ENCODE measurements around the gene PEG3. TPM values are rescaled to one million over a fixed set of nuclear protein-coding genes. Genes with fewer than 3 reads are reported as not detected.

PEG3 gene
- total and polyA plus RNA-seq, 2 of the 8 experiments (the other 6 are each of a cell fraction or from before 2014, with no cell fraction given): not detected

DNA sequence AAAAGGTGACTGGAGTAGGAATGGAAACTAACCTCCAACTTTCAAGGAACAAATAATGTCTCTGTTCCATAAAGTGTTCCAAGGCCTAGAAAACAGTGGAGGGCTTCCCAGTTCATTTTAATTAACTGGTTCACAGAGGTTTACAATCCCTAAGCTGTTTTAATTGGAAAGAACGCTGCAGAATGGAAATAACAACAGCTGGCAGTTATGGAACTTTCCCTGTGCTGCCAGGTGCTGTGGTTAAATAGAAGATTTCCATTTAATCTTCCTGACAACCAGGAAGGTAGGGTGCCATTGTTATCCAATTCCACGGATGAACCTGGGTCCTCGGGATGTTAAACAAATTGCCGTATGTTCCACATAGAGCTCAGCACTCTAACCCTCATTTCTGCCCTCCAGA lies 22.2 kb upstream of the PEG3 start:
- POLR2A ChIA-PET (ENCODE audit: partially characterized antibody): no interaction called here

More for the DNA sequence above, 22.2 kb upstream of the PEG3 start:
- H3K9ac ChIP-seq (replicated peaks in 1 of 4; ENCODE audit: extremely low read depth in 1 of 4, low read depth in 3 of 4, low read length in 3 of 4): no peak overlapping the region
- no peak overlapping the region for H4K5ac ChIP-seq (ENCODE audit: insufficient read length, low read depth, low read length)
- H3K27me3 ChIP-seq (replicated peaks in 1 of 4; ENCODE audit: control insufficient read depth in 3 of 4, extremely low read depth in 1 of 4, insufficient read depth in 3 of 4, low read length in 3 of 4): peaks cover 0 to 1% (median 0%) of the 10 kb centered on the region in 4 experiments; a peak in 1 of 7 replicates
- no peak overlapping the region for H2BK20ac ChIP-seq (ENCODE audit: low read length)
- TF ChIP-seq NANOG (IDR thresholded peaks at IDR 0.05; ENCODE audit: insufficient read depth, low read depth, low read length, poor library complexity, severe bottlenecking): no peak
- TF ChIP-seq SP1 (IDR thresholded peaks at IDR 0.05; ENCODE audit: low read depth, low read length): no peak
- TF ChIP-seq RFX5 (IDR thresholded peaks at IDR 0.05; ENCODE audit: borderline replicate concordance, low read depth, low read length): no peak
- no peak for TF ChIP-seq POU5F1 (IDR thresholded peaks at IDR 0.05; ENCODE audit: low read depth, low read length)
- no peak for TF ChIP-seq ZNF274 (IDR thresholded peaks at IDR 0.05; ENCODE audit: borderline replicate concordance, extremely low read depth, low read length)
- no peak for TF ChIP-seq FOSL1 (IDR thresholded peaks at IDR 0.05; ENCODE audit: insufficient read depth, low read depth, low read length)
- H2AFZ ChIP-seq (ENCODE audit: low read length): no peak overlapping the region
- no peak overlapping the region for H4K91ac ChIP-seq (replicated peaks; ENCODE audit: insufficient read length, low read length)
- no peak overlapping the region for H3K18ac ChIP-seq (ENCODE audit: extremely low read depth, low read length)
- no peaks in the 10 kb centered on the region; a peak in 1 of 7 replicates for H3K4me1 ChIP-seq (replicated peaks in 1 of 4; ENCODE audit: control insufficient read depth in 3 of 4, insufficient read depth in 4 of 4, low read length in 3 of 4)
- no peak overlapping the region for H3K14ac ChIP-seq (ENCODE audit: insufficient read length)
- H2BK12ac ChIP-seq (ENCODE audit: low read depth, low read length): no peak overlapping the region
- H3K4me3 ChIP-seq (ENCODE audit: extremely low read depth in 1 of 4, insufficient read depth in 2 of 4, low read depth in 3 of 4, low read length in 4 of 4): no peak overlapping the region
- no peak overlapping the region for H3K56ac ChIP-seq (replicated peaks; ENCODE audit: insufficient read length, low read depth, low read length)
- H2BK15ac ChIP-seq (ENCODE audit: low read length): no peak overlapping the region
- H2AK5ac ChIP-seq (ENCODE audit: low read depth, low read length): no peak overlapping the region
- peaks cover 62 to 85% of the 10 kb centered on the region in 2 experiments for H3K9me3 ChIP-seq (ENCODE audit: insufficient read depth in 2 of 2, low read depth in 1 of 2, low read length in 1 of 2)
- no peak overlapping the region for H4K8ac ChIP-seq (ENCODE audit: extremely low read depth, insufficient read depth, low read length)
- no peak overlapping the region for H2BK5ac ChIP-seq (ENCODE audit: low read depth, low read length)
- H3K23ac ChIP-seq (ENCODE audit: insufficient read length): no peak overlapping the region
- H3K4ac ChIP-seq (replicated peaks; ENCODE audit: insufficient read length, low read depth, low read length): no peak overlapping the region
- H4K20me1 ChIP-seq (replicated peaks in 1 of 2; ENCODE audit: control insufficient read depth in 1 of 2, insufficient read depth in 2 of 2, low read length in 2 of 2): no peaks in the 10 kb centered on the region
- H3K79me1 ChIP-seq (ENCODE audit: low read depth, low read length): no peaks in the 10 kb centered on the region
- H3K4me2 ChIP-seq (ENCODE audit: insufficient read depth in 1 of 2, low read depth in 2 of 2, low read length in 2 of 2): no peak overlapping the region
- DNase-seq (ENCODE audit: low read depth in 1 of 2, low spot score in 2 of 2): no peak
- CTCF ChIA-PET (ENCODE audit: partially characterized antibody): interaction anchor here (0.6 to 1.1 kb wide), 2 partner anchors 10 to 51 kb away, joined by 3 read pairs; no protein-coding TSS in a partner anchor
- WGBS, 2 experiments (ENCODE audit: extremely low coverage in 1 of 2, insufficient coverage in 1 of 2, insufficient read length in 1 of 2, insufficient replicate concordance in 2 of 2, low coverage in 1 of 2, low lambda C conversion rate in 2 of 2, missing lambda C conversion rate in 1 of 2): 89% methylated on average over 4 of the region's 4 CpGs; no CpG with 5 or more reads in 1 of the 2 experiments
- H2BK120ac ChIP-seq (replicated peaks; ENCODE audit: low read depth, low read length): no peak overlapping the region
- H3K36me3 ChIP-seq (ENCODE audit: control insufficient read depth in 2 of 4, insufficient read depth in 4 of 4, low read length in 3 of 4): no peaks in the 10 kb centered on the region
- no peak overlapping the region for H3K27ac ChIP-seq (ENCODE audit: low read depth, low read length)
- FAIRE-seq: no peak
- H3K79me2 ChIP-seq (ENCODE audit: control insufficient read depth in 1 of 2, insufficient read depth in 2 of 2, low read length in 2 of 2): no peaks in the 10 kb centered on the region
- no peaks in the 10 kb centered on the region for H3K23me2 ChIP-seq (ENCODE audit: low read depth, low read length)
